Measurements from ENCODE around the gene FYB1. TPM values are rescaled to one million over a fixed set of nuclear protein-coding genes. Genes with fewer than 3 reads are reported as not detected.
A peak's percentile ranks its signal among the peaks of the same experiment; 100 is the strongest.

FYB1 gene
- polyA plus RNA-seq, 1 experiment, result 0.01 TPM

DNA sequence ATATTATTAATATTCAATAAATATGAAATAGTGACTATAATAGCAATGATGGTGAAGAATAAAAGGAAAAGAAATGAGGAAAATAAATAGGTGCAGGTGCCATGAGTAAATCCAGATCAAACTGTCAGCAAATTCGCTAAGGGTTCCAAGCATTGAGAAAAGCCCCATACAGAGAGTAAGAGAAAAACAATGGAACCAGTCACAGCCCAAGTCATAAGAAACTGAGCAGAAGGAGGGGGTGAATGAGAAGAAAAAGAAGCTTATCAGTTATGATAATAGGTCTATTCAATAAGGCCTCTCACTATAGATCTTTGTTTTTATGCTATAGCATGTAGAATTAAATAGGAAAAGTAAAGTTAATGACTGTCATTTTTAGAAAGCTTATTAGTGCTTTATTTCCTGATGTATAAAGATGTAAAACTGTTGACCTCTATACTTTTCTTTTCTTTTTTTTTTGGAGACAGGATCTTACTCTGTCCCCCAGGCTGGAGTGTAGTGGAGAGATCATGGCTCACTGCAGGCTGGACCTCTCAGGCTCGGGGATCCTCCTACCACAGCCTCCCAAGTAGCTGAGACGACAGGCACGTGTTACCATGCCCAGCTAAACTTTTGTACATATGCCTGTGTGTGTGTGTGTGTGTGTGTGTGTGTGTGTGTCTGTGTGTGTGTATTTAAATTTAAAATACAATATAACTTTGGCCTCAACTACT, 72.4 kb downstream of the FYB1 start:
- Histone ChIP-seq H3K27ac (ENCODE audit: low read depth, low read length) (no peak overlapping the region), H3K27me3 (ENCODE audit: control insufficient read depth, insufficient read depth, low read length) (no peaks in the 10 kb centered on the region), H3K4me3 (ENCODE audit: low read depth, low read length) (no peak overlapping the region), H3K9me3 (ENCODE audit: control insufficient read depth, insufficient read depth, low read length) (no peaks in the 10 kb centered on the region)
- ChIA-PET POLR2A (no interaction called here), CTCF (interaction anchor here (0.6 to 2.0 kb wide), 6 partner anchors 10 to 445 kb away, joined by 3 to 18 read pairs (median 4); no protein-coding TSS in a partner anchor)
- TF ChIP-seq, protein P1, sequence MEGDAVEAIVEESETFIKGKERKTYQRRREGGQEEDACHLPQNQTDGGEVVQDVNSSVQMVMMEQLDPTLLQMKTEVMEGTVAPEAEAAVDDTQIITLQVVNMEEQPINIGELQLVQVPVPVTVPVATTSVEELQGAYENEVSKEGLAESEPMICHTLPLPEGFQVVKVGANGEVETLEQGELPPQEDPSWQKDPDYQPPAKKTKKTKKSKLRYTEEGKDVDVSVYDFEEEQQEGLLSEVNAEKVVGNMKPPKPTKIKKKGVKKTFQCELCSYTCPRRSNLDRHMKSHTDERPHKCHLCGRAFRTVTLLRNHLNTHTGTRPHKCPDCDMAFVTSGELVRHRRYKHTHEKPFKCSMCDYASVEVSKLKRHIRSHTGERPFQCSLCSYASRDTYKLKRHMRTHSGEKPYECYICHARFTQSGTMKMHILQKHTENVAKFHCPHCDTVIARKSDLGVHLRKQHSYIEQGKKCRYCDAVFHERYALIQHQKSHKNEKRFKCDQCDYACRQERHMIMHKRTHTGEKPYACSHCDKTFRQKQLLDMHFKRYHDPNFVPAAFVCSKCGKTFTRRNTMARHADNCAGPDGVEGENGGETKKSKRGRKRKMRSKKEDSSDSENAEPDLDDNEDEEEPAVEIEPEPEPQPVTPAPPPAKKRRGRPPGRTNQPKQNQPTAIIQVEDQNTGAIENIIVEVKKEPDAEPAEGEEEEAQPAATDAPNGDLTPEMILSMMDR (IDR thresholded peaks at IDR 0.05; ENCODE audit: low read depth, low read length), result no peak
- DNase-seq (ENCODE audit: low read depth, low spot score), result no peak

DNA sequence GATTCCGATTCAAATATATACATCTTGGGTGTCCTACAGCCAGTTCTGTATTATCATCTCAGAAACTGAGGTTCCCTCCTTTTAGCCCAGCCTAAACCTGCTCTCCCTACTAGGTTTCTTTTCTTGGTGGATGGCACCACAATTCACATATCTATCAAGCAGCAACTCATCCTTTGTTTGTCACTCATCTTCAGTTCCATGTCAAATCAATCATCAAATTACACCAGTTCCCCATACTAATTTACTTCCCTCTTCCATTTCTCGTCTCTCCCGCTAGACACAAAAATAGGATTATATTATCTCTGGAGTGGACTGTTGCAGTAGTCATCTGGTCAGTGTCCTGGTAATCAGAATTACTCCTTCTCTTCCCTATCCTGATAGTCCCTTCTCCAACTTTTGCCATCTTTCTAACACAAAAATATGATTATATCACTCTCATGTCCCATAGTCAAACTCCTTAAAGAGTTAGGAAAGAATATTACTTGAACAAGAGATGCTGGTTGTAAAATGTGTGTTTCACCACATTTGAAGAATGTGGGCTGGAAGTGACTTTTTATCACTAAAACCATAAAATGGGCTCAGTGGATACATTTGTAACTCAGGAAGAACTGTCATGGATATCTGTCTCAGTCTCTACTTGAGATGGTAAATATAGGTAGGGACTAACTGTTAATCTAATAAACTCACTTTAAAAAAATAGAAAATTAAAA, 76.1 kb downstream of the FYB1 start:
- Histone ChIP-seq H3K27me3 (ENCODE audit: control insufficient read depth, insufficient read depth, low read length) (no peaks in the 10 kb centered on the region), H3K9me3 (ENCODE audit: control insufficient read depth, insufficient read depth, low read length) (no peaks in the 10 kb centered on the region), H3K27ac (ENCODE audit: low read depth, low read length) (no peak overlapping the region), H3K4me3 (ENCODE audit: low read depth, low read length) (no peak overlapping the region)
- ChIA-PET CTCF (interaction anchor here (1.0 kb wide), 2 partner anchors 62 to 140 kb away, joined by 3 to 5 read pairs; no protein-coding TSS in a partner anchor), POLR2A (no interaction called here)
- no peak for DNase-seq (ENCODE audit: low read depth, low spot score)
- TF ChIP-seq, protein P1 (IDR thresholded peaks at IDR 0.05; ENCODE audit: low read depth, low read length), result no peak

DNA sequence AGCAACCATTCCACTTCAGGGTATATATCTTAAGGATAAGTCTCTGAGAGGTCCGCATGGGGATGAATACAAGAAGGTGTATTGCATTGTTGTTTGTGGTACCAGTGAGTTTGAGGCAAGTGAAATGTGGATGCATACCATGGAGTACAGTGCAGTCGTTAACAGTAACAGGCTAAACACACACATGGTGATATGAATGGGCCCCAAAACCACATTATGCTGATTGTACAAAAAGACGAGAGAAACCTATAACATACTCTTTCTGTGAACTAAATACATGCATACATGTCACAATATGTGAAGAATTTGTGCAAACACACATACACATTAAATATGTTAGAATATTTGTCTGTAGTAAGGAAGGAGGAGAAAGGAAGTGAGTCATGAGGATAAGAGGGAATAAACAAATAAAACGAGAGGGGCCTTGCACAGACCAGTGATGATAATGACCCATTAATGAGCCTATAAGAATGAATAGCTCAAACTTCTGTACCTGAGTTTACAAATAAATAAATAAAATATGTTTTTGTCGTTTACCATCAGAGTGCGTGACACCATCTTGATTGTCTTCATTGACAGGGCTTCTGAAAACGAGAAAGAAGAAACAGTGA, 78.7 kb downstream of the FYB1 start:
- DNase-seq (ENCODE audit: low read depth, low spot score), result no peak
- H3K27me3 ChIP-seq (ENCODE audit: control insufficient read depth, insufficient read depth, low read length), result no peaks in the 10 kb centered on the region
- no peak overlapping the region for H3K4me3 ChIP-seq (ENCODE audit: low read depth, low read length)
- CTCF ChIA-PET, result no interaction called here
- TF ChIP-seq, protein P1 (IDR thresholded peaks at IDR 0.05; ENCODE audit: low read depth, low read length), result no peak
- no peak overlapping the region for H3K27ac ChIP-seq (ENCODE audit: low read depth, low read length)
- POLR2A ChIA-PET, result no interaction called here
- H3K9me3 ChIP-seq (ENCODE audit: control insufficient read depth, insufficient read depth, low read length), result no peaks in the 10 kb centered on the region

DNA sequence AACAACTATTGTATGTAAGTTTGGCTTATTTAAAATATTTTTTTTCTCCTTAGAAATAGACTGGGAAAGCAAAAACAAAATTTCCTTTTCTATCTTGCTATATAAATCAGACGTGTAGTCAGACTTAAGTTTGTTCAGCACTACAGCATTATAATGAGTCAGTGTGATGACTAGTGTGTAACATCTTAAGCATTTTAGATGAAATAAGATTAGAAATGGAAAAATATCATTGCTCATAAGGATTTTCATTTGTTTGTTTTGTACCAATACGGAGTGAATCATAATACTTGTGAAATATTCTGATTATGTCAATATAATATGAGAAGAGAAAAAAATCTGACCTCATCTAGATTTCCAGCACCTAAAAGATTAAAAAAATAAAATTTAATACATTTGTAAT, 80.5 kb downstream of the FYB1 start:
- DNase-seq (ENCODE audit: low read depth, low spot score), result peak; percentile 3
- Histone ChIP-seq H3K9me3 (ENCODE audit: control insufficient read depth, insufficient read depth, low read length) (no peaks in the 10 kb centered on the region), H3K4me3 (ENCODE audit: low read depth, low read length) (no peak overlapping the region), H3K27ac (ENCODE audit: low read depth, low read length) (no peak overlapping the region), H3K27me3 (ENCODE audit: control insufficient read depth, insufficient read depth, low read length) (no peaks in the 10 kb centered on the region)
- CTCF ChIA-PET, result no interaction called here
- POLR2A ChIA-PET, result no interaction called here
- TF ChIP-seq, protein P1 (IDR thresholded peaks at IDR 0.05; ENCODE audit: low read depth, low read length), result no peak

Data from AG04450 (cell line).